GM23338 (cell line): ENCODE results near the gene CHMP1B. TPM values are rescaled to one million over a fixed set of nuclear protein-coding genes. Genes with fewer than 3 reads are reported as not detected.

Experiments used
- ATAC-seq: fragments of 200-7000 bp; cut with Tn5 transposase; 3 replicates; pipeline ENCODE4 v1.9.1; 2020
- DNase-seq: peaks from one replicate; pipeline ENCODE4 v3.0.0-alpha.2; 2015; ENCODE audit warnings: low spot score
- H2AFZ ChIP-seq: fragments of 200-600 bp; sonication (generic); 2 replicates; pipeline ENCODE4 v1.8.0; 2016; ENCODE audit warnings: antibody characterized with exemption, mild to moderate bottlenecking, moderate library complexity
- H3F3A ChIP-seq: fragments of 200-600 bp; sonication (generic); replicated peaks from 2 replicates; pipeline ENCODE4 v1.8.0; 2017; ENCODE audit warnings: antibody characterized with exemption, mixed run types, low read depth
- H3K27ac ChIP-seq: fragments of 200-600 bp; sonication (generic); 2 replicates; pipeline ENCODE4 v1.6.1; 2016; ENCODE audit warnings: low read depth
- H3K27me3 ChIP-seq: fragments of 200-600 bp; sonication (generic); 2 replicates; pipeline ENCODE4 v1.8.0; 2016; ENCODE audit warnings: mild to moderate bottlenecking, mixed run types, moderate library complexity; ENCODE audit not compliant: insufficient read depth
- H3K36me3 ChIP-seq: fragments of 200-600 bp; sonication (generic); 2 replicates; pipeline ENCODE4 v1.8.0; 2016; ENCODE audit warnings: mild to moderate bottlenecking; ENCODE audit not compliant: insufficient read depth
- H3K4me1 ChIP-seq: fragments of 200-600 bp; sonication (generic); 2 replicates; pipeline ENCODE4 v1.8.0; 2016; ENCODE audit warnings: mild to moderate bottlenecking, moderate library complexity; ENCODE audit not compliant: insufficient read depth
- H3K4me2 ChIP-seq: fragments of 200-600 bp; sonication (generic); 2 replicates; pipeline ENCODE4 v1.7.1; 2017; ENCODE audit warnings: mixed run types
- H3K4me3 ChIP-seq: fragments of 200-600 bp; sonication (generic); 2 replicates; pipeline ENCODE4 v1.6.1; 2016; ENCODE audit warnings: mixed run types
- H3K79me2 ChIP-seq: fragments of 200-600 bp; sonication (generic); replicated peaks from 2 replicates; pipeline ENCODE4 v1.8.0; 2017; ENCODE audit warnings: mild to moderate bottlenecking; ENCODE audit not compliant: insufficient read depth
- H3K9me2 ChIP-seq: fragments of 200-600 bp; sonication (generic); 2 replicates; pipeline ENCODE4 v1.8.0; 2017; ENCODE audit not compliant: insufficient read depth
- H4K20me1 ChIP-seq: fragments of 200-600 bp; sonication (generic); replicated peaks from 2 replicates; pipeline ENCODE4 v1.8.0; 2017; ENCODE audit warnings: mild to moderate bottlenecking; ENCODE audit not compliant: insufficient read depth
- H3K27ac Mint-ChIP-seq: 2 replicates; pipeline ENCODE4 v1.8.0; 2020; ENCODE audit warnings: inconsistent platforms, mild to moderate bottlenecking, moderate library complexity, mixed read lengths
- H3K27me3 Mint-ChIP-seq: 3 replicates; pipeline ENCODE4 v1.8.0; 2022; ENCODE audit warnings: low read depth, mild to moderate bottlenecking, moderate library complexity, mixed read lengths, inconsistent platforms; ENCODE audit not compliant: insufficient read depth, poor library complexity
- H3K36me3 Mint-ChIP-seq: 3 replicates; pipeline ENCODE4 v1.8.0; 2021; ENCODE audit warnings: low read depth, mild to moderate bottlenecking, inconsistent platforms, moderate library complexity, mixed read lengths
- H3K4me1 Mint-ChIP-seq: 3 replicates; pipeline ENCODE4 v1.8.0; 2020; ENCODE audit warnings: mild to moderate bottlenecking, inconsistent platforms, mixed read lengths
- H3K4me3 Mint-ChIP-seq: 3 replicates; pipeline ENCODE4 v1.8.0; 2021; ENCODE audit warnings: moderate library complexity, mild to moderate bottlenecking, inconsistent platforms, mixed read lengths
- H3K9me3 Mint-ChIP-seq: 3 replicates; pipeline ENCODE4 v1.8.0; 2020; ENCODE audit warnings: moderate library complexity, mild to moderate bottlenecking, inconsistent platforms, mixed read lengths
- CTCF ChIP-seq, 2 experiments: fragments of 200-600 bp in 1 of 2; sonication (generic) in 1 of 2; conservative IDR thresholded peaks; 2 replicates each; pipeline versions ENCODE4 v1.5.1 to v1.6.1; 2016 to 2017; ENCODE audit warnings: antibody characterized with exemption in 2 of 2, low read depth in 2 of 2, mild to moderate bottlenecking in 2 of 2, moderate library complexity in 1 of 2
- ETS1 ChIP-seq: IDR thresholded peaks from 2 replicates; pipeline ENCODE4 v1.6.1; 2016; ENCODE audit warnings: antibody characterized with exemption
- JUNB ChIP-seq: IDR thresholded peaks from one replicate; pipeline ENCODE4 v1.6.1; 2016; ENCODE audit warnings: antibody characterized with exemption; ENCODE audit not compliant: unreplicated experiment
- REST ChIP-seq: IDR thresholded peaks from one replicate; pipeline ENCODE4 v1.6.1; 2018; ENCODE audit warnings: antibody characterized with exemption; ENCODE audit not compliant: unreplicated experiment
- STAT1 ChIP-seq: IDR thresholded peaks from one replicate; pipeline ENCODE4 v1.6.1; 2016; ENCODE audit warnings: antibody characterized with exemption; ENCODE audit not compliant: unreplicated experiment
- ZNF331 ChIP-seq: fragments of 250-450 bp; sonication (Bioruptor Pico); IDR thresholded peaks from 2 replicates; pipeline ENCODE4 v1.5.0; 2020; ENCODE audit warnings: low read depth, mild to moderate bottlenecking, moderate library complexity
- polyA plus RNA-seq: library from polyadenylated mRNA; unstranded; fragments of >200 nt; fragmentation: Nextera tagmentation; extraction: Ambion mirVana; gene quantifications from 2 replicates; pipeline ENCODE4 v1.2.1, GENCODE V29; 2016
- total RNA-seq: library from RNA; depleted of rRNA; stranded (reverse); fragments of >200 nt; shearing (Covaris generic); gene quantifications from 2 replicates; pipeline ENCODE4 v1.2.3, GENCODE V29; 2014

CHMP1B gene
- total and polyA plus RNA-seq, 2 experiments from 2014 or later, result 41.8 to 52.1 TPM

- DNase-seq (no peak), ATAC-seq (no peak)
- Mint-ChIP-seq H3K27ac (no peak overlapping the region), H3K4me1 (peaks cover 13% of the 10 kb centered on the region; the same call in 2 of the 3 replicates), H3K27me3 (peaks cover 10% of the 10 kb centered on the region), H3K36me3 (no peaks in the 10 kb centered on the region), H3K9me3 (no peaks in the 10 kb centered on the region; the same call in 2 of the 3 replicates), H3K4me3 (no peak overlapping the region)
- Histone ChIP-seq H3K79me2 (peaks cover 30% of the 10 kb centered on the region), H3K36me3 (no peaks in the 10 kb centered on the region), H3K4me3 (no peak overlapping the region), H3K4me2 (no peak overlapping the region), H3K9me2 (no peaks in the 10 kb centered on the region), H2AFZ (no peak overlapping the region), H3K27ac (no peak overlapping the region), H3F3A (no peaks in the 10 kb centered on the region; the same call in 1 of the 2 replicates), H4K20me1 (no peaks in the 10 kb centered on the region), H3K4me1 (no peaks in the 10 kb centered on the region; the same call in 1 of the 2 replicates), H3K27me3 (no peaks in the 10 kb centered on the region)
- TF ChIP-seq REST (no peak), STAT1 (no peak)
Observed at GRCh38 chr18:11849279-11849678, 1.9 kb upstream of the CHMP1B start.

GRCh38 chr18:11849841-11850634 is 1.2 kb upstream of the CHMP1B start:
- peaks cover 13% of the 10 kb centered on the region; the same call in 2 of the 3 replicates for H3K4me1 Mint-ChIP-seq
- ATAC-seq, result peak; percentile 13
- no peaks in the 10 kb centered on the region for H3K36me3 Mint-ChIP-seq
- no peak overlapping the region; the same call in 1 of the 2 replicates for H3K27ac Mint-ChIP-seq
- H3K4me3 Mint-ChIP-seq, result peak overlapping the region; percentile 100
- DNase-seq, result peak; percentile 54
- H3K27ac ChIP-seq, result no peak overlapping the region
- no peaks in the 10 kb centered on the region; the same call in 1 of the 2 replicates for H3K4me1 ChIP-seq
- H3K79me2 ChIP-seq, result peaks cover 31% of the 10 kb centered on the region
- peak overlapping the region; percentile 88 for H3K4me2 ChIP-seq
- H4K20me1 ChIP-seq, result no peaks in the 10 kb centered on the region
- no peaks in the 10 kb centered on the region for H3K36me3 ChIP-seq
- no peaks in the 10 kb centered on the region for H3K9me2 ChIP-seq
- H3K4me3 ChIP-seq, result peak overlapping the region; percentile 100
- H3F3A ChIP-seq, result no peaks in the 10 kb centered on the region; the same call in 1 of the 2 replicates
- H3K27me3 Mint-ChIP-seq, result peaks cover 10% of the 10 kb centered on the region
- no peak overlapping the region for H2AFZ ChIP-seq
- no peaks in the 10 kb centered on the region; the same call in 2 of the 3 replicates for H3K9me3 Mint-ChIP-seq
- H3K27me3 ChIP-seq, result no peaks in the 10 kb centered on the region
- TF ChIP-seq REST (no peak), JUNB (no peak), ZNF331 (no peak), ETS1 (no peak), CTCF (conservative IDR thresholded peaks at IDR 0.05; ENCODE audit: low read depth in 2 of 2) (no peak), STAT1 (no peak)
